HuH-7 (cell line): ENCODE data around the gene ENTHD1.
"Not testable (repeated sequence)": the region's sequence is repeated elsewhere in the genome, so short reads cannot be mapped to it uniquely, and the experiment has no call there.

Experiments used
- DNase-seq: peaks from one replicate; pipeline ENCODE4 v3.0.0; 2011; ENCODE audit warnings: low spot score

The ENTHD1 gene

GRCh38 chr22:39777716-39778454, 115.7 kb downstream of the ENTHD1 start:
- DNase-seq = no peak

DNA sequence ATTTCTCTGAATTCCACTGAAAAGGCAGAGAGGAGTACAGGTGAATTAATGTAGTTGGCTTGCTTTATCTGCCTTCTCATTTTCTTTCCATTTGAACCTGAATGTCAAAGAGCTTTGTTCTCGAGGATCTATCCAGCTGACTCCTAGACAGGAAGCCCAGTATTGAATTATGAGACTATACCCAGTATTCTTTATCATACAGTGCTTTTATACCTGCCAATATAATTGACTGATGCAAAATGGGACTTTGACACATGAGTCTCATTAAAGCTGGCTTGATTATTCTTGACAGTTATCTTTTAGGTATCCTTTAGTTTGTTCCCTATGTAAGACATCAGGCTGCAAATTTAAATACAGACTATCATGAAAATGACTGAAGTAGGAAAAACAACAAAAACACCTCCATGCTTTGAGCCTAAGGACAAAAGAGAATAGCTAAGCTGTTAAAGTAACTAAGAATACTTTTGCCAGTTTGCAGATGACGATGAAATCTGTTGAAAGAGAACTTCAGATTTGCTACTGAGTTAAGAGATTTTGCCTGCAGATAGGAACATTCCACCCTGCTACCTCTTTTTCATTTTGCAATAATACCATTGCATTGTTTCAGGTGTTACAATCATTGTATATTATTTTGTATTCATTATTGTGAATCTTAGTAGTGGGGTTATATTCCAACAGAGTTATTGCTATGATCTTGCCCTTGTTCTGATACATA, 117.1 kb downstream of the ENTHD1 start:
- DNase-seq = no peak

GRCh38 chr22:39773976-39774539, 119.5 kb downstream of the ENTHD1 start:
- no peak for DNase-seq

DNA sequence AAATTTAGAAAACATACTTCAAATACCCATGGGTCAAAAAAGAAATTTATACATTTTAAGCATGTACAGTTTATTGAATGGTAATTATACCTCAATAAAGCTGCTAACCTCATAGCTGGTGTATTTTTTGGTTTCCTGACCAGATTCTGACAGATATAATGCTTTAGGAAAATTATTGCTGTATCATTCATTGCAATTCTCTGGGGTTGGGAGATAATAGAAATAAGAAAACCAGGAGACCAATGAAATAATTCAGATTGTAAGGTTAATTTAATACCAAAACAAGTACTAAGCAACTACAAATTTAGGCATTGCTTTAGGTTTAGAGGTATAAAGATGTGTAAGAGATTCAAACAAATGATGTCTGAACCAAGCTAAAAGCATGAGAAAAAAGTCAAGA, 120.1 kb downstream of the ENTHD1 start:
- DNase-seq = no peak

GRCh38 chr22:39771486-39771885, 122.1 kb downstream of the ENTHD1 start:
- DNase-seq = no peak

DNA sequence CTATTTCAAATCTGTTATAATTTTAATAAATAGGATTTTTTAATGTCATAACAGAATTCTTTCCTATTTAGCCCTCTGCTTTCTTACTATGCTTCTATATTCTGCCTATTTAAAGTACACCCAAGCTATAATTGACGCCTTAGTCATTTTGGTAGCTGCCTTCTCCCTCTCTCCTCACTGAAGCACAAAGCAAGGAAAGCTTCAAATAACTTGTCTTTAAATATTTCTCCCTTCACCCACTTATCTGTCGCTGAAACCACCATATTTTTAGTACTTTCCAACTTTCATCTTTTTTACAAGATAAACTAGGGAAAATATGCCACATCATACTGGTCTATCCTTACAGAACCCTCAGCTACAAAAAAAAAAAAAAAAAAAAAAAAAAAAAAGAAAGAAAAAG, 127.9 kb downstream of the ENTHD1 start:
- DNase-seq = no peak

GRCh38 chr22:39765046-39765445, 128.5 kb downstream of the ENTHD1 start:
- DNase-seq = no peak

GRCh38 chr22:39763276-39763675, 130.3 kb downstream of the ENTHD1 start:
- no peak for DNase-seq

DNA sequence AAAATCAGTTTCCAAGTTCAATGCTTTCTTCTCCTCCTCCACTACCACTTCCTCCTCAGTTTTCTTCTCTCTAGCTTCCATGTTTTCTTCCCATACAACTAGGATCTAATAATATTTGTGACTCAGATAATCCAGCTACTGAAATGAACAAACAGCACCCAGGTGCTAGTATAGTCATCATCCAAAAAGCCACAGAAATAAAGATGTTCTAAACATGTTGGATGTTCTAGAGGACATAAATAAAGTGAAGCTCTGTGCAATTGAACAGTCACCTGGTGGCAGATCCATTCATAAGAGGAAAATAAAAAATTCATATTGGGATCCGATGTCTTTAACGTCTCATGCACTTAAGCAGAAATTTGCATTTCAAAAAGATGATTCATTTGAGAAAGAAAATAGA, 142.8 kb downstream of the ENTHD1 start:
- no peak for DNase-seq

DNA sequence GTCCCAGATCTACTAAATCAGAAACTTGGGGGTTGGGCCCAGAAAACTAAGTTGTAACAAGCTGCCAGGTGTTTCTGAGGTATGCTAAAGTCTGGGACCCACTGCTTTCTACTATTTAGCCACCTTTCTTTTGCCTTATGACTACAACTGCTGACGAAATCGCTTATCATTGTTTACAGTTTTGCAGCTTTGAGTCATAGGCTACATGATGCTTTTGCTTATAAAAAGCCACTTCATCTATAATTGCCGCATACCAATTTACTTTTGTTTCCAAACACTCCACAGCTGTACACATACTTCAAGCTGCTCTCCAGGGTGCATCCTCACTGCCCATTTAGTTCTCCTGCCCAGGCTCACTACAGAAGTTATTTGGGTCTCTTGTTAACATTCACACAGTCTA, 144.7 kb downstream of the ENTHD1 start:
- DNase-seq = no peak

- DNase-seq = no peak
These were observed 146.8 kb downstream of the ENTHD1 start for GRCh38 chr22:39746600-39747262.

- no peak for DNase-seq
These were observed 147.8 kb downstream of the ENTHD1 start for GRCh38 chr22:39745789-39746188.

- DNase-seq = no peak
These were observed 149.2 kb downstream of the ENTHD1 start for GRCh38 chr22:39744353-39744752.

- no peak for DNase-seq
These were observed 149.6 kb downstream of the ENTHD1 start for GRCh38 chr22:39743935-39744334.

GRCh38 chr22:39739338-39740027, 154.1 kb downstream of the ENTHD1 start:
- DNase-seq = no peak

- no peak for DNase-seq
These were observed 154.8 kb downstream of the ENTHD1 start for GRCh38 chr22:39738746-39739145.

GRCh38 chr22:39735776-39736175, 157.8 kb downstream of the ENTHD1 start:
- no peak for DNase-seq

DNA sequence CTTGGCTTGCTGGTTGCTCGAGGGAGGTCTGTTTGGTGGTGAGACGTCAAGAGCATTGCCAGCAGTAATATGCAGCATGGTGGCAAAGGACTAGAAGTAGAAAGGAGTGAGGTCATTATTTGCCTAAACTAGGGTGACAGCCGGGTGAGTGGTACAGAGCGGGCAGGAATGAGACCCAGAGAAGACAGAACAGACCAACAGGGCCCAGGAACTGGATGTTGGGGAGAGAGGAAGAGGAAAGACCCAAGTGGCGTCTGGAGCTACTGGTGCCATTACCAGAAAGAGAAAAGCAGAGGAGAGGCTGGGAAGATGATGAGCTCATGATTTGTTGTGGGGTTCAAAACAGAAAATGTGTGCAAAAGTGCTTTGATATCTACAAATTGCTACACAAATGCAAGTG, 158.7 kb downstream of the ENTHD1 start:
- DNase-seq = no peak

DNA sequence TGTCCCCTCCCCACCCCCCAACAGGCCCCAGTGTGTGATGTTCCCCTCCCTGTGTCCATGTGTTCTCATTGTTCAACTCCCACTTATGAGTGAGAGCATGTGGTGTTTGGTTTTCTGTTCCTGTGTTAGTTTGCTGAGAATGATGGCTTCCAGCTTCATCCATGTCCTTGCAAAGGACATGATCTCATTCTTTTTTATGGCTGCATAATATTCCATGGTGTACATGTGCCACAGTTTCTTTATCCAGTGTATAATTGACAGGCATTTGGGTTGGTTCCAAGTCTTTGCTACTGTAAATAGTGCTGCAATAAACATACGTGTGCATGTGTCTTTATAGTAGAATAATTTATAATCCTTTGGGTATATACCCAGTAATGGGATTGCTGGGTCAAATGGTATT, 159.5 kb downstream of the ENTHD1 start:
- not testable (repeated sequence) for DNase-seq

DNA sequence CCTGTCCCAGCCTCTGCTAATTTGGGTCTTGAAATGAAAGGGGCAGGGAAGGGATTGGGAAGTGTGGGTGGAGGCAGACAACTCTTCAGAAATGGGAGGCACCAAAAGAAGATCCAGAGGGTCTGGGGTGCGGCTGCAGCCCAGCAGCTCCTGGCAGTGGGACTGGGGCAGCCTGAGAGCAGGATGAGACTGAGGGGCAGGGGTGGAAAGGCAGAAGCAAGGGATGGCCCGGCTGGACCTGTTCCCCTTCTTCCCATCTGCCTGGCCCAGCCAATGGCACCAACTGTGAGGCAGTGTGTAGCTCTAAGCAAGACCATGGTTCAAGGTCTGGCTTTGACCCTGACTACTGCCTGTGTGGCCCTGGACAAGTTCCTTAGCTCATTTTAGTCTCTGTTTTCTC, 160.4 kb downstream of the ENTHD1 start:
- no peak for DNase-seq

GRCh38 chr22:39732625-39733024, 160.9 kb downstream of the ENTHD1 start:
- no peak for DNase-seq

DNA sequence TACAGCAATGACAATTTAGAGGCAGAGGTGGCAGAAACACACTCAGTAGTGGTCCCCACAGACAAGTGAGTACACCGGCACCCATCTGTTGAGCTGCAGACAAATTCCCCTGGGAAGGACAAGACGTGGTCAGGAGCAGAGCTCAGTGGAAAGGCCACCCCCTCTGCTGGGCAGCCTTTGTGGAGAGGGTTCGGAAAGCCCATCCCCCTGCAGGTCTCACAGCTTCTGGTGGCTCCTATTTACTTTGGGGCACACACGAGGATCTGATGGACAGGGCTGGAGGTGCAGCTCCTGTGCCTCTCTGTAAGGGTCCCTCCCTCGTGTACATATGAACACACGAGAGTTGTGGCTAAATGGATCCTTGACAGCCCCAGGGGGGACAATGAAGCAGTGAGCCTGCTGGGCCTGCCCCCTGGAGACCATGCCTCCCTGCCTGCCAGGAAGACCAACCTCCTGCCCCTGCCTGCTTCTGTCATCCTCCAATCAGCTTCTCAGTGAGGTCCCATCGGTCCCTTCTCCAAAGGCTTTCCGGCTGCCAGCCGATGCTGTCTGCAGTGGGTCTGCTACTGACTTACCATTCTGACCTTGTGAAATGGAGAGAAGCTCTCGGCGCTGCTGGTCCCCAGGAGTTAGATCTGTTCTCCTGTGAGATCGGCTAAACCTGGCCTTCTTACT, 161.5 kb downstream of the ENTHD1 start:
- no peak for DNase-seq
